BLaER1 treated with 17β-estradiol and CSF1 and Interleukin-3, amounts not matched to agents 10 nM and 100 nM (cell line): Measurements from ENCODE around the gene GSN.

Experiments used
- H3K27ac ChIP-seq, 11 experiments: shearing (Covaris generic); formaldehyde crosslinking; 2 replicates each; pipeline ENCODE4 v1.8.1; 2022
- H3K27me3 ChIP-seq, 11 experiments: shearing (Covaris generic); formaldehyde crosslinking; 2 replicates each; pipeline ENCODE4 v1.8.1; 2022
- H3K36me3 ChIP-seq, 11 experiments: shearing (Covaris generic); formaldehyde crosslinking; 2 replicates each; pipeline ENCODE4 v1.8.1; 2022
- H3K4me1 ChIP-seq, 10 experiments: shearing (Covaris generic); formaldehyde crosslinking; 2 replicates each; pipeline ENCODE4 v1.8.1; 2022
- H3K4me2 ChIP-seq, 11 experiments: shearing (Covaris generic); formaldehyde crosslinking; 2 replicates each; pipeline ENCODE4 v1.8.1; 2022
- H3K4me3 ChIP-seq, 10 experiments: shearing (Covaris generic); formaldehyde crosslinking; 2 replicates each; pipeline ENCODE4 v1.8.1; 2022
- H3K9ac ChIP-seq, 11 experiments: shearing (Covaris generic); formaldehyde crosslinking; 2 replicates each; pipeline ENCODE4 v1.8.1; 2022
- H3K9me3 ChIP-seq, 11 experiments: shearing (Covaris generic); formaldehyde crosslinking; replicated peaks in 1 of 11; 2 replicates each; pipeline ENCODE4 v1.8.1; 2022
- H4K20me1 ChIP-seq, 11 experiments: shearing (Covaris generic); formaldehyde crosslinking; 2 replicates each; pipeline ENCODE4 v1.8.1; 2022
- Cebpa-rat ChIP-seq, 11 experiments: shearing (Covaris generic); IDR thresholded peaks; 2 replicates each; pipeline ENCODE4 v1.8.1; 2022

GSN gene

DNA sequence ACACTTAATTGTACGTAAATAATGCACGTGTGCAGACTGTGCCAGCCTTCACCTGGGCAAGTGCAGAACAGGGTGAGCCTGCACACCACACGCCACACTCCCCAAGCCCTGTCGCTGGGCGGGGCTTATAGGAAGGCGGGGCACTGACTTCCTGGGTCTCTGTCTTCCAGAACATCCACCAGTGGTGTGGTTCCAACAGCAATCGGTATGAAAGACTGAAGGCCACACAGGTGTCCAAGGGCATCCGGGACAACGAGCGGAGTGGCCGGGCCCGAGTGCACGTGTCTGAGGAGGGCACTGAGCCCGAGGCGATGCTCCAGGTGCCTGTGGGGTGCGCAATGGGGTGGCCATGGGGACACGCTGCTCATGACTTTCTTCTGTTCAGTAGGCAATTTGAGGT is 44.2 kb downstream of the GSN start:
- no peak overlapping the region for H3K4me2 ChIP-seq
- H3K9ac ChIP-seq = no peak overlapping the region
- peaks cover 0 to 48% (median 0%) of the 10 kb centered on the region in 11 experiments; a peak in 2 of 22 replicates for H4K20me1 ChIP-seq
- H3K36me3 ChIP-seq = peaks cover 43 to 100% (median 60%) of the 10 kb centered on the region in 11 experiments; a peak in 19 of 22 replicates
- no peak overlapping the region for H3K27ac ChIP-seq
- peaks cover 0 to 9% (median 7%) of the 10 kb centered on the region in 10 experiments; a peak in 13 of 20 replicates for H3K4me1 ChIP-seq
- H3K9me3 ChIP-seq = no peaks in the 10 kb centered on the region
- no peaks in the 10 kb centered on the region for H3K27me3 ChIP-seq
- TF ChIP-seq Cebpa-rat (IDR thresholded peaks at IDR 0.05) = no peak
- no peak overlapping the region for H3K4me3 ChIP-seq

DNA sequence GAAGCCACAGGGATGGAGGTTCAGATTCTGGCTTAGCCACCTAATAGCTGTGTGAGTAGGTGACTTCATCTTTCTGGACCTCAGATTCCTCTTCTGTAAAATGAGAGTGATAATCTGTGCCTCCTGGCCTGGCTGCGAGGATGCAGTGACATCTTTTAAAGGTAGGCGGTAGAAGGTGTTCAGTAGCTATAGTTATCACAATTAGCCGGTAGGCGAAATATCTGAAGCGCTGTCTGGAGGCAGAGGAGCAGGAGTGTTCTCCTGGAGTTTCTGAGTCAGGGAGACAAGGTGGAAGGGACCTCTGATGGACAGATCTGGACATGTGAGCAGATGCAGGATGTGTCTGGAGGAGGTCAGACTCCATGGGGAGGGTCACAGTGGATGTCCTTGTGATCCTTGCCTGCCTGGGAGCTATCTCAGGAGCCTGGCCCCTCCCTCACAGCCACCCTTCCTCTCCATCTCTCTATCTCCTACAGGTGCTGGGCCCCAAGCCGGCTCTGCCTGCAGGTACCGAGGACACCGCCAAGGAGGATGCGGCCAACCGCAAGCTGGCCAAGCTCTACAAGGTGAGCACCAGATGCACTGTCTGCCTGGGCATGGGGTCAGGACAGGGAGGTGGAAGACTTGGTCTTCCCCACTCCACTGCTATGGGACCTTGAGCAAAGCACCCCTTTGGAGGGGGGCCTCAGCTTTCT is 45.6 kb downstream of the GSN start:
- Histone ChIP-seq H3K9ac (no peak overlapping the region), H3K27ac (no peak overlapping the region), H3K36me3 (peaks cover 53 to 100% (median 70%) of the 10 kb centered on the region in 11 experiments; a peak in 19 of 22 replicates), H4K20me1 (peaks cover 0 to 42% (median 0%) of the 10 kb centered on the region in 11 experiments; a peak in 4 of 22 replicates), H3K27me3 (no peaks in the 10 kb centered on the region), H3K9me3 (no peaks in the 10 kb centered on the region), H3K4me2 (no peak overlapping the region), H3K4me3 (no peak overlapping the region), H3K4me1 (peaks cover 0 to 1% (median 0%) of the 10 kb centered on the region in 10 experiments; a peak in 1 of 20 replicates)
- TF ChIP-seq Cebpa-rat (IDR thresholded peaks at IDR 0.05) = no peak

DNA sequence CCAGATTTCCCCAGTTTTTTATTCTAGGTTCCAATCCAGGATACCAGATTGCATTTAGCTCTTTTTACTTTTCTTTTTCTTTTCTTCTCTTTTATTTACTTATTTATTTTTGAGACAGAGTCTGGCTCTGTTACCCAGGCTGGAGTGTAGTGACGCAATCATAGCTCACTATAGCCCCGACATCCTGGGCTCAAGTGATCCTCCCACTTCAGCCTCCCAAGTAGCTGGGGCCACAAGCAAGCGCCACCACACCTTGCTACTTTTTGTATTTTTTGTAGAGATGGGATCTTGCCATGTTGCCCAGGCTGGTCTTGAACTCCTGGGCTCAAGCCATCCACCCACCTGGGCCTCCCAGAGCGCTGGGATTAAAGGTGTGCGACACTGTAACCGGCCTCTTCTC is 48.4 kb downstream of the GSN start:
- no peak overlapping the region for H3K4me3 ChIP-seq
- TF ChIP-seq Cebpa-rat (IDR thresholded peaks at IDR 0.05) = peak in 2 of 11 experiments; percentile 25 to 53; a peak in 2 of 22 replicates
- H3K27ac ChIP-seq = no peak overlapping the region
- peaks cover 7 to 18% (median 12%) of the 10 kb centered on the region in 10 experiments; a peak in 19 of 20 replicates for H3K4me1 ChIP-seq
- H3K4me2 ChIP-seq = no peak overlapping the region
- no peaks in the 10 kb centered on the region for H3K27me3 ChIP-seq
- H3K9me3 ChIP-seq = no peaks in the 10 kb centered on the region
- H4K20me1 ChIP-seq = peaks cover 0 to 40% (median 0%) of the 10 kb centered on the region in 11 experiments; a peak in 4 of 22 replicates
- H3K9ac ChIP-seq = no peak overlapping the region
- H3K36me3 ChIP-seq = peaks cover 49 to 96% (median 71%) of the 10 kb centered on the region in 11 experiments; a peak in 19 of 22 replicates

DNA sequence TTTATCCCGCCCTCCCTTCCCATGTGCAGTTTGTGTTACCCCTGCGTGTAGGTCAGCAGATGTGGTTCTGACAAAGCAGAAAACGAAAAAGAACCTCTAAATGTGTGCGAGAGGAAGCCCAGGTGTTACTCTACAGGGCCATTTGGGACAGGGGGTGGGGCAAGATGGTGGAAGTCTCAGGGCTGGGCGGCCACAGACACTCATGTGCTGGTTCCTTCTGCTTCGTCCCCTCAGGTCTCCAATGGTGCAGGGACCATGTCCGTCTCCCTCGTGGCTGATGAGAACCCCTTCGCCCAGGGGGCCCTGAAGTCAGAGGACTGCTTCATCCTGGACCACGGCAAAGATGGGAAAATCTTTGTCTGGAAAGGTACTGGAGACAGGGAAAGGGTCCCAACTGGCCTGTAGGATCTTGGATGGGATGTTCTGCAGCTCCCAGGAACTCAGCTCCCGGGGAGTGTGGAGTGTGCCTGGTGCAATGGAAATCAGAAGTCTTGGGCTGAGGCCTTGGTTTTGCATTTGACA is 49.0 kb downstream of the GSN start:
- Histone ChIP-seq H3K4me1 (peaks cover 7 to 19% (median 13%) of the 10 kb centered on the region in 10 experiments; a peak in 19 of 20 replicates), H3K9ac (no peak overlapping the region), H3K4me2 (no peak overlapping the region), H4K20me1 (peaks cover 0 to 40% (median 0%) of the 10 kb centered on the region in 11 experiments; a peak in 4 of 22 replicates), H3K27ac (no peak overlapping the region), H3K27me3 (no peaks in the 10 kb centered on the region), H3K36me3 (peaks cover 47 to 96% (median 70%) of the 10 kb centered on the region in 11 experiments; a peak in 19 of 22 replicates), H3K4me3 (no peak overlapping the region), H3K9me3 (no peaks in the 10 kb centered on the region)
- no peak for TF ChIP-seq Cebpa-rat (IDR thresholded peaks at IDR 0.05)

DNA sequence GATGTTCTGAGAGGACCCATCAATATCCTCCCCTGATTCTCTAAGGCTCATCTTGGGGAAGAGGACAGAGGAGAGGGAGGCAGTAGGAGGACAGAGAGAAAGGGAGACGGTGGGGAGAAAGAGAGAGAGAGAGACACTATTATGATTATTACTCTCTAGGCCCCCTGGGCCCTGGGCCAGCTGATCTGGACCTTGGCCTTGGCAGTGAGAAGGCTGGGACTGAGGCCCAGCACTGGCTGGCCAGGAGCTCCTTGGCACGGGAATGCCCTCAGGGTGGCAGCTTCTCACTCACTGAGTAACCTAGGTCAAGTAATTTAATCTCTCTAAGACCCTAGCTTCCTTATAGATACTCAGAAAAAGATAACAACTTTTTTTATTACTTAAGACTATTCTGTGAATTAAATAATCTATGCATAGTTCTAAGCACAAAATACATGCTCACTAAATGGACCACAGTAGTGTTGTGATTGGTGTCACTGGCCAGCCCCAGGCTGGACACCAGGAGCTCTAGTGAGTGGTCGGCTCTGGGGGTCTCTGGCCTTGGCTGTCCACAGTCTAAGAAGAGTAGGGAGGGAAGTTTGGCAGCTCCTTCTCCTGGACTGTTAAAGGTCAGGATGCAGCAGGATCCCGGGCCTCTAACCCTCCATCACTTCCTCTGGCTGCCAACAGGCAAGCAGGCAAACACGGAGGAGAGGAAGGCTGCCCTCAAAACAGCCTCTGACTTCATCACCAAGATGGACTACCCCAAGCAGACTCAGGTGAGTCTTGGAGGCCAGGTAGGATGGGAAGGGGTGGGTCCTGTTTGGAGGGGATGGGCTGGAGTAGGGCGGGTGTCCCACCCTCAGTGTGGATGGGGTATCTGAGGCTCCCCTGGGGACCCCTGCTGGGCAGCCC is 50.0 kb downstream of the GSN start:
- H3K9me3 ChIP-seq = no peaks in the 10 kb centered on the region
- no peak for TF ChIP-seq Cebpa-rat (IDR thresholded peaks at IDR 0.05)
- H3K4me3 ChIP-seq = no peak overlapping the region
- H3K4me1 ChIP-seq = peaks cover 7 to 26% (median 13%) of the 10 kb centered on the region in 10 experiments; a peak in 19 of 20 replicates
- no peak overlapping the region for H3K4me2 ChIP-seq
- no peaks in the 10 kb centered on the region for H3K27me3 ChIP-seq
- no peak overlapping the region for H3K27ac ChIP-seq
- H4K20me1 ChIP-seq = peaks cover 0 to 33% (median 0%) of the 10 kb centered on the region in 11 experiments; a peak in 3 of 22 replicates
- H3K36me3 ChIP-seq = peaks cover 41 to 96% (median 68%) of the 10 kb centered on the region in 11 experiments; a peak in 19 of 22 replicates
- H3K9ac ChIP-seq = peak overlapping the region in 2 of 11 experiments; percentile 6 to 47; a peak in 1 of 22 replicates

DNA sequence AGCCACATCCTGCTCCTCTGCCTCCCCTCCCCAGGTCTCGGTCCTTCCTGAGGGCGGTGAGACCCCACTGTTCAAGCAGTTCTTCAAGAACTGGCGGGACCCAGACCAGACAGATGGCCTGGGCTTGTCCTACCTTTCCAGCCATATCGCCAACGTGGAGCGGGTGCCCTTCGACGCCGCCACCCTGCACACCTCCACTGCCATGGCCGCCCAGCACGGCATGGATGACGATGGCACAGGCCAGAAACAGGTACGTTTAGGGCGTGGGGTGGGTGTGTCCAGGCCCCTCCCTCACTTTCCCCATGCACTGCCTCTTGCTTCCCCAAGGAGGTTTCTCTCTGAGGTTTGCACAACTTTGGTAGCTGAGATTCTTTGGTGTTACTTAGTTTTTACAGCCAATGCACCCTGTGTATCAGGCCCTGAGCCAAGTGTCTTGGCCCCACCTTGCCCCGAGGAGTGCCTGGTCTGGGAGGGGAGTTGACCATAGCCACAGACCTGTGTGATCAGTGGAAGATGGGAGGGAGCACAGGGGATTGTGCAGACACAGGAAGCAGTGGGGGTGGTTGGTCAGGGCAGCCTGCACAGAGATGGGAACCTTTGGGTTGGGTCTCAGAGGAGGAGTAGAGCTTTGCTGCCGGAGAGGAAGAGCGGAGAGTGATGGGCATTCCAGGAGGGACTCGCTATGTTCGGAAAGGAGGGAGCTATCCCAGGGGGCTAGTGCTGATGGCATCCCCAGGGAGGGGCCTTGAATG is 50.8 kb downstream of the GSN start:
- TF ChIP-seq Cebpa-rat (IDR thresholded peaks at IDR 0.05) = no peak
- peaks cover 33 to 96% (median 61%) of the 10 kb centered on the region in 11 experiments; a peak in 19 of 22 replicates for H3K36me3 ChIP-seq
- no peak overlapping the region for H3K4me2 ChIP-seq
- no peak overlapping the region for H3K4me3 ChIP-seq
- no peaks in the 10 kb centered on the region for H3K9me3 ChIP-seq
- H3K27ac ChIP-seq = no peak overlapping the region
- no peak overlapping the region for H3K9ac ChIP-seq
- no peaks in the 10 kb centered on the region for H3K27me3 ChIP-seq
- H3K4me1 ChIP-seq = peaks cover 7 to 26% (median 13%) of the 10 kb centered on the region in 10 experiments; a peak in 19 of 20 replicates
- peaks cover 0 to 24% (median 0%) of the 10 kb centered on the region in 11 experiments; a peak in 3 of 22 replicates for H4K20me1 ChIP-seq

DNA sequence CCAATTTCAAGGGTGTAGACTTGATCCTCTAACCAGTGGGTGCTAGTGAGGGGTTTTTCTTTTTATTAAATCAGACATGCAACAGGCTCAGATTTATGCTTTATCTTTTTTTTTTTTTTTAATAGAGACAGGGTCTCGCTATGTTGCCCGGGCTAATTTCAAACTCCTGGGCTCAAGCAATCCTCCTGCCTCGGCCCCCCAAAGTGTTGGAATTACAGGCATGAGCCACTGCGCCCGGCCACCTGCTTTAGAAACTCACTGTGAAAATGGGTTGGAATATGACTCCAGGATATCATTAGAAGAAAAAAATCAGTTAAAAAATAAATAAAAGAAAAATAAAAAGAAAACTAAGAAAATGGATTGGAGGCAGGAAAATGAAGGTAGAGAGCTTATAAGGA is 51.4 kb downstream of the GSN start:
- peaks cover 29 to 96% (median 61%) of the 10 kb centered on the region in 11 experiments; a peak in 18 of 22 replicates for H3K36me3 ChIP-seq
- no peak overlapping the region for H3K9ac ChIP-seq

DNA sequence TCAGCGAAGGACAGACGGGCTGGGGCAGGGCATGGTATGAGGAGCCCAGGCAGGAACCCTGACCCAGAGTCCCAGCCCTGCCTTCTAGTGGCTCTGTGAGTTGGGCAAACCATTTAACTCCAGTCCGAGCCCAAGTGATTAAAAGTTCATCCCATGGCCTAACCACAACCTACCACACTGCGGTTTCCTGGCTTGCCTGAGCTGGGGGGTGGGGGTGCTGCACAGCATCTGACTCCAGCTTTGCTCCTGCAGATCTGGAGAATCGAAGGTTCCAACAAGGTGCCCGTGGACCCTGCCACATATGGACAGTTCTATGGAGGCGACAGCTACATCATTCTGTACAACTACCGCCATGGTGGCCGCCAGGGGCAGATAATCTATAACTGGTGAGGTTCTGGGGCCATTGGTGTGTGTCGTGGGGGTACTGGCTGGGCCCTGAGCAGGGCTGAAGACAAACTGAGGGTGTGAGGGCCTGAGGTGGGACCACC is 53.1 kb downstream of the GSN start:
- Histone ChIP-seq H3K4me1 (peaks cover 7 to 32% (median 13%) of the 10 kb centered on the region in 10 experiments; a peak in 19 of 20 replicates), H3K27ac (no peak overlapping the region)

More for the DNA sequence above, 51.4 kb downstream of the GSN start:
- Histone ChIP-seq H3K4me1 (peaks cover 7 to 32% (median 13%) of the 10 kb centered on the region in 10 experiments; a peak in 19 of 20 replicates), H3K4me2 (no peak overlapping the region), H4K20me1 (peaks cover 0 to 27% (median 0%) of the 10 kb centered on the region in 11 experiments; a peak in 4 of 22 replicates), H3K4me3 (no peak overlapping the region), H3K27me3 (no peaks in the 10 kb centered on the region), H3K27ac (no peak overlapping the region), H3K9me3 (no peaks in the 10 kb centered on the region)
- TF ChIP-seq Cebpa-rat (IDR thresholded peaks at IDR 0.05) = no peak

More for the DNA sequence above, 53.1 kb downstream of the GSN start:
- peaks cover 0 to 38% (median 0%) of the 10 kb centered on the region in 11 experiments; a peak in 5 of 22 replicates for H4K20me1 ChIP-seq
- H3K4me2 ChIP-seq = peak overlapping the region; percentile 3 to 77 (median 64); a peak in 17 of 22 replicates
- peak overlapping the region in 1 of 11 experiments; percentile 14; a peak in 1 of 22 replicates for H3K9ac ChIP-seq
- TF ChIP-seq Cebpa-rat (IDR thresholded peaks at IDR 0.05) = no peak
- H3K9me3 ChIP-seq = no peaks in the 10 kb centered on the region
- no peaks in the 10 kb centered on the region for H3K27me3 ChIP-seq
- no peak overlapping the region for H3K4me3 ChIP-seq
- peaks cover 39 to 96% (median 68%) of the 10 kb centered on the region in 11 experiments; a peak in 19 of 22 replicates for H3K36me3 ChIP-seq
